ENCODE measurements around the gene GRK1. TPM values are rescaled to one million over a fixed set of nuclear protein-coding genes. Genes with fewer than 3 reads are reported as not detected.

The GRK1 gene
- total RNA-seq, 1 experiment from 2014 or later = not detected

DNA sequence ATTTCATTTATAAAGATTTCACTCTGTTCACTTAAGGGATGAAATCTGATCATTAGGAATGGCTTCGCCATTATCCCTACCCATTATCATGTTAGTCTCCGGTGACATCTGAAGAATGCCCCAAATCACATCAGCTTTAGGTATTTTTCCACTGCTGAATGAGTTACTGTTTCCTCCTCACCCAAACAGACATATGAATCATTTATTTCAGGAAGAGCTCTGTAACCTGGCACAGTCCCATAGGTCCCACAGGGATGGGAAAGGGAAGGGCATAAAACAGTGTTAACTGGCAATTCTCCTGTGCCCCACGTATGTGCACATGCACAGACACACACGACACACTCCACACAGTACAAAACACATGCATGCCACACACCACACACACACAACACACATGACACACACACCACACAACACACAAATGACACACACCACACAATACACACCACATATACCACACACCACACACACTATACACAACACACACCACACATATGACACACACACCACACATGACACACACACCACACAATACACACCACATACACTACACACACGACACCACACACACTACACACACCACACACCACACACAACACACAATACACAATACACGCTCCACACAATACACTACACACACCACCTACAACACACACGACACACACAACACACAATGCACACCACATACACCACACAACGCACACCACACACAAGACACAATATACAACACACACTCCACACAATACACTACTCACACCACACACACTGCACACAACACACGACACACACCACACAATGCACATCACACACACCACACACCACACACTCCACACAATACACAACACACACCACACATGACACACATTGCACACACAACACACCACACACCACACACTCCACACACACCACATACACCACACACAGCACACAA lies 107.4 kb downstream of the GRK1 start:
- DNase-seq (ENCODE audit: low read depth) = peak; percentile 80

DNA sequence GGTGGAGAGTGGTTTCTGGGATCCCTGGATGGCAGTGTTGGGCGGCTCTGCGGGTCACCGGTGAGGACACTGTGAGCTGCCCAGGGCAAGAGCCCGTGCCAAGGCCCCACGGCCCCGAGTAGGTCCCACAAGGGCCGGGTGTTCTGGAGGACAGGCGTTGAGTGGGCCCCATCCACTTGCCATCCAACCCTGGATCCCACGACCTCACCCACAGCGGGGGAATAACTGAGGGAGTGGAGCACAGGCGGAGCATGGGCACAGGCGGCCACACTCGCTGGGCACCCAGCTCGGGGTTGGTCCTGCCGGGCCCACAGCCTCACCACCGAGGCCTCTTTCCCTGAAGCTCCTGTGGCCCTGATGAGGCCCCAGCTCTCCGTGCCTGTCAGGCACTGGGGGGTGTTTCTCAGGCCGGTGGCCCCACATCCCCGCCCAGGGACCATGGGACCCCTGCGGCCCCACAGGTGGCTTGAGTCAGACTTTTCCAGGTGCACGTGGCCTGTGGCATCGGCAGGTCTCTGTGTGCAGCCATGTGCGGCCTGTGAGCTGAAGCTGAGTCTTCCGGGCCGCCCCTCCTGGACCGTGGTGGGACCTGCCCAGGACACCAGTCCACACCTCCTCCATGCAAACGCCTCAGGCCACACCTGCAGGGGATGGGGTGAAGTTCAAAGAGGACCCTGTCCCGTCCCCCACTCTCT lies 108.6 kb downstream of the GRK1 start:
- no peak for DNase-seq (ENCODE audit: low read depth)

DNA sequence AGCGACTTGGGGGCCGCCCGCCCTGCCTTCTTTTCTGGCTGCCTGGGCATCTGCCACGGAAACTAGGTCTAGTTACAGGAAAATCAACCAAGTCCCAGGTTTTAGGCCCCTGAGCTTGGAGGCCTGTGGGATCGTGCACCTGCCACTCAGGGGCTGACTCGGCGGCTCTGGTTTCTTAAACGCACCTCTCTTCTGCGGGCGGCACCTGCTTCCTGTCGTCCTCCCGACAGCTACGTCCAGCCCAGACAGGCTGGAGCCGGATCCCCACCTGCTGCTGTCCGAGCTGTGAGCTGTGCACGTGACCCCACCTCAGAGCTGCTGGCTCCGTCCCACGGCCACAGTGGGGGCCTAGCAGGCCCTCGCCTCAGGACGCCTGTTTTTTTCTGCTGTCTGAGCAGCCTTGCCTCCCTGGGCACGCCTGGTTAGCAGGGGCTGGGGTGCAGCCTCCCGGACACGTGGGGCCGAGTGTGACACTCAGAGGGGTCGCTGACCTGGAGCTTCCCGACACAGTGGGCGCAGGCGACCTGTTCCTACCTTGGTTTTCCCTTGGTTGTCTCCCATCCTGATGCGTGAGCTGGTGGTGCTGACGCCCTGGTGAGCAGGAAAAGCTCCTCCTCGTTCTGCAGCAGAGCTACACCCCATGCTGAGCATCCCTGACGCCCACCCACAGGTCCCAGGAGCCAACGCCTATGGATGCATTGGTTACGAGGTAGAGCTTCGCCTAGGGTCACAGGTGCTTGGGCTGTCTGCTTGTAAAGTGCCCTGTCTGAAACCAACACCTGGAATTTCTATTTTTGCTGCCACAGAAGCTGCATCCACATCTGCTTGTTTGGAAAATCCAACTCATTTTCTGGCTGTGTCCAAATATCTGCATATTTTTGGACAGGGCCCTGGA lies 109.5 kb downstream of the GRK1 start:
- DNase-seq (ENCODE audit: low read depth) = no peak

DNA sequence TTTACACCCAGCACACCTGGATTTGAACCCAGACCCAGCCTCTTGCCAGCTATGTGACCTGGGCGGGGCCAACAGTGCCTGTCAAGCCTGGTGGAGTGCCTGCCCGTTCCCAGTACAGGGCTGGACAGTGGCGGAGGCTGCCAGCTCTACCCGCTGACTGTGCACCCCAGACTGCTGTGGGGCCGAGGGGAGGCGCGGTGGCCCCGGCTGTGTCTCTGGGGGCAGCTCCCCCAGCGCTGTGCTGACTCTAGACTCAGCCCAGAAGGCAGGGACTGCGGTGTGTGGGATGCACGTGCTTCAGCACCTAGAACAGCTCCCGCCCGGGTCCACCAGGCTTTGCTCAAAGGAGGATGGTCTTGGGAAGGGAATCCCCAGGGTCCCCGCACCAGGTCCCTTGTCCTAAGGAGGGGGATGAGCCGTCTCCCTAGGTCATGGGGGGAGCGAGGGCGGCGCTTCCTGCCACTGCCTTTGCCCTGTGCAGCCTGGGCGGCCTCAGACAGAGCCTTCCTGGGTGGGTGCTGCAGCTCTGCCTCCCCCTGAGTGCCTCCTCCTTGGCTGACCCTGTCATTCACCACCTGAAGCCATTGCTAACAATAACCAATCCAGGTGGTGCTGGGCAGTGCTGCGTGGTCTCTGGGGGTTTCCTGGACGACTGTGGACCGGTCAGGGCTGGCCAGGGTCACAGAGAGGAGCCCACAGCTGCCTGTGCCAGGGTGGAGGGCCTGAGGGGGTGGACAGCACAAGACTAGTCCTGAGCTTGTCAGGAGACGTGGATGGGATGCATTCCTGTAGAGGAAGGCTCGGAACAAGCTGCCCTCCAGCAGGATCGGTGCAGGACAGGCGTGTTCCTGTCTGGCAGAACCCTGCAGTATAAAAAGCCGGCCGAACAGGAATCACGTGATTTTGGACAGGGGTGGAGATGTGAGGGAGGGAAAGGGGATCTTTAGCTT lies 110.6 kb downstream of the GRK1 start:
- DNase-seq (ENCODE audit: low read depth) = no peak

DNA sequence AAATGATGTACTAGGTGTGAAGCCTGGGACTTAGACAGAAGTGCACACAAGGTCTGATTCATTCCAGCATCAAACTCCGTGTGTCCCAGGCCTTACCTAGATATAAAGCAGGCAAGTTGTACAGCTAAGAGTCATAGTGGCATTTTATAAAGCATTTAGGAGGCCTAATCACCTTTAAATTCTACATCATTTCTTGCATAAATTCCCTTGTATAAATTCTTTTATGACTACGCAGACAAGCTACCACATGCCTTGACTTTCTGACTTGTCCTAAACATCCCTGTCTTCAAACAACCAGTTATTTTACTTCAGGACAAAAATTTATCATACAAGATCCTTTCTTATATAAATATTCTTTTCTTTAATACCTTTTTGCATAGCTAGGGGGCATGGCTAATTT lies 114.6 kb downstream of the GRK1 start:
- DNase-seq (ENCODE audit: low read depth) = no peak

DNA sequence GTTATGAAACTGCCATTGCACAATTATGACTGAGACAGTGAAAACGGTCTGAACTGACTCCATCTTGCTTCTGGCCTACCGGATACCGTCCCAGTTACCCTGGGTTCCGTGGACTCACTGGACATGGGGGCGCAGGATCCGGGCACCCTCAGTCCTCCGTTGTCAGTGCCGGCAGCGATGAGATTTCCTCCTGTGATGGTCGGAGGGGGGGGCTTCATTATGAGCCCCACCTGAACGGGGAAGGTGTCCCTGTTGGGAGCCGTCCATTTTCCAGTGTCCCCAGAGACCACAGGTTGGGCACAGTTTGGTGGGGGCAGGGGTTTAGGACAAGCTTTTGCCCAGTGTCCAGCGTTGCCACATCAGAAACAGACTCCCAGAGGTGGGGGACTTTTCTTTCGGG lies 115.5 kb downstream of the GRK1 start:
- DNase-seq (ENCODE audit: low read depth) = no peak

DNA sequence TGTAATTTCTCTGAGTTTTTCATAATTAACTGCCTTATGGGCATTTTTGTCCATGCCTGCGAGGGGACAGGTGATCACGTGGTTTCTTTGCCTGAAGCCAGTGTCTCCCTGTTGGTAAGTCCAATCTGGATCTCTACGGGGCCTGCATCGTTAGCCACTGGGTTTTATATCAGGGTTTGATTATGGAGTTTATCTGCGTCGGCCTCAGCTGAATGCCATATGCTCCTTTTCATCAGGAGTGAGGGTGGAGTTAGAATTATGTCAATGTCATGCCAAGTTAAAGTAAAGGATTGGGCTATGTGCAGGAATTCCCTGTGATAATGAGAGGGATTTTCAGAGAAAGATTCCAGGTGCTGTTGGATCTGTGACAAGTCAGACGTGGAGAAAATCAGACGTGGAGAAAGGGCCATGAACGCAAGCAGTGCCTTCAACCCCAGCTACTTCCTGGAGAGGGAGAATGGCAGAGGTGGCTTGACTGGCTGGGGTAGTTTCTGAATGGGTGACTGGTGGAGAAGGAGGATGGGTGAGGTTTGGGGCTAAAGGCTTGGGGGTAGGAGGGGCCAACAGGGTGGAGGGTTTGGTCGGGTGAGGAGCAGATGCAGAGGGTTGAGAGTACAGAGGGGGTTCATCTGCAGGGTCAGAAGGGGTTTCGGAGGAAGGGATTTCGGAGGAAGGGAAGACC lies 116.3 kb downstream of the GRK1 start:
- DNase-seq (ENCODE audit: low read depth) = no peak

DNA sequence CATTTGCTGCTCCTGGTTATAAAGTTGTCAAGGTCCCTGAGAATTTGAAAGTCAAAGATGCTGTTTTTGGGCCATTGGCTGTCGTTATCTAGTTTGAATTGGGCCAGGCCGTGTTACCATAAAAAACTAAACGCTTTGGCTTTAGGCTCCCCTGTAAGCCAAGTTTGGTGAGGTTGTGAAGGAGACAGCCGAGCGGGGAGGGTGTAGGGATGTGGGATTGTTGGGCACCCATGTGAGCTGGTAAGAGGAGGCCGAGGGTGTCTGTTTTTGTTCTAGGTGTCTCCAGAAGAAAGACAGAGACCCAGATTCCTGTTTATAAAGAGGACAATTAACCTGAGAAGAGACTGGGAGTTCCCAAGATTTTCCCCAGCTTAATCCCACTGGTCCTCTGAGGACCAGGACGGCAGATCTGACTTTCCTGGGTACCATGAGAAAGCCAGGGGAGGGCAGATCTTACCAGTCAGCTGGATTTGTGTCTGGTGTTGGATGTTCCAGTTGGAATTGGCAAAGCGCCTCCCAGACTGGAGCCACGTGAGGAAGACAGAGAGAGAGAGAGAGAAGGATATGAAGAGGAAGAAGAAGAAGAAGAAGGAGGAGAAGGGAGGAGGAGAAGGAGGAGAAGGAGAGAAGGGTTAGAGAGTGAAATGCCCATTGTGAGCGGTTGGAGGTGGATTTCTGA lies 117.1 kb downstream of the GRK1 start:
- DNase-seq (ENCODE audit: low read depth) = no peak

DNA sequence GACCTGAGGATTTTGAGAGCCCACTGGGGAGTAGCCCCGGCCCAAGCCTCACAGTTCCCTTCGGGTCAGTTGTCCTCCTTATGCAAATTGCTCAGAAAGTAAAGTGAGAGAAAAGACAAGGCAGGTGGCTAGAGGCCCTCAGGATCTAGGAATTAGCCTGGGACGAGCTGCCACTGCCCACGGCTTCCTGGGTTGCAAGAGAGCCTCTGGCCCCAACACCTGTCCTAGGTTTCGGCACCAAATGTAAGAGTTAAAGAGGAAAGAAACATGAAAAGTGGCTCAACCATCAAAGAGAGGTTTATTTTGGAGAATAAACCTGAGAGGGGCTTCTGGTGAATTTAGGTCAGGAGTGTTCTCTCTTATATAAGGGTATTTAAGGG lies 117.6 kb downstream of the GRK1 start:
- no peak for DNase-seq (ENCODE audit: low read depth)

DNA sequence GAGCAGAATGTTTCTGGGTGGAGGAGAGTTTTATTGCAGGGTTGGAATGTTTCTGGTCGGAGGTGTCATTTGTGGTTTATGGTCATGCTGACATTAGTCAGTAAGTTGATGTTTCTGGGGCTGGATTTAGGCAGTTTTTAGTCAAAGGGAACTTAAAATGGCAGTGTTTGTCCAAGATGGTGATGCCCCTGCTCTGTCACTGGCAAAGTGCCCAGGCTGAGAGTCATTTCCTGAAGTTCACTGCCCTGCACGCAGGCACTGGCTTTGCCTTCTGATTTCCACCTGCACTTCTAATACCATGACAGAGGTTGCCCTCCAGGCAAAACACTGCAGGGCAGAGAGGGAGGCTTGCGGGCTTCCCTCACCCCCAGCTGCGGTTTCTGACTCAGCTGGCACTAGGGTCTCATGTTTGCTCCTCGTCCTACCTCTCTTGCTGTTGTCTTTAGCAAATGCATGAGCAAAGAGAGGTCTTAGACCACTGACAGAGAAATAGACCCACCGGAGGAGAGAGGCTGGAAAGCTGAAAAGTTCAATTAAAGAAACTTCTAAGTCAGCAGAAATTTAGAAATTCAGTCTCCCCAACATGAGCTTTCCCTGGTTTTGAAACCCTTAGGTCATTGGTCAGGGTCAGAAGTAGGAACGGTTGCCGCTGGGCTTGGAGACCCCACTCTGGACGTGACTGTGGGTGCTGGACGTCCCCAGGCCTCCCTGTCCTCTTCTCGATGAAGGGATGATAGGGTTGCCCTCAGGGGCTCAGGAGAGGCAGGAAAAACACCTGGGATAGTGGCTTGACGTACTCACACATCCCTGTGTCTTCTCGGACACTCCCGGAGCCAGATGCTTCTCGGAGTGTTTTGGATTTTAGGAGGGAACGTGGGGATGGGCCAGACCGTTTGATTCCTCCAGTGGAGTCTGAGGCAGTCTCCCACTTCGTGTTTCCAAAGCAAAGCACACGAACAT lies 118.3 kb downstream of the GRK1 start:
- peak; percentile 100 for DNase-seq (ENCODE audit: low read depth)

DNA sequence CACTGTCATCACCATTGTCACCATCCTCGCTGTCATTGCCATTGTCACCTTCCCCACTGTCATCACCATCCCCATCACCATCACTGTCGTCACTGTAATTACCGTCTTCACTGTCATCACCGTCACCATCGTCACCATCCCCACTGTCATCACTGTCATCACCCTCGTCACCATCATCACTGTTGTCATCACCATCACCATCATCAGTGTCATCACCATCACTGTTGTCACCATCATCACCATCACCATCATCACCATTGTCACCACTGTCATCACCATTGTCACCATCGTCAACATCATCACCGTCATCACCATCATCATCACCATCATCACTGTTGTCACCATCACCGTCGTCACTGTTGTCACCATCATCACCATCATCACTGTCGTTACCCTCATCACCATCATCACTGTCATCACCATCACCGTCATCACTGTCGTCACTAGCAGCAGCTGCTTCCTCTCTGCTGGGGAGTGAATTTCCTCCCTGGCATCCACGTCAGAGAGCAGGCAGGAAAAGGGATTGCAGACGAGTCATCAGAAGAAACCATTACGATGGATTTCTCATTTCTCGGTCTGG lies 119.3 kb downstream of the GRK1 start:
- DNase-seq (ENCODE audit: low read depth) = peak; percentile 66

Other genes starting within 250 kb of the GRK1 start
- 0.95 and 1.0 TPM in 2 replicates for gene ADPRHL1, start 213.7 kb upstream of the GRK1 start, total RNA-seq (2014; rRNA removed; shearing (Covaris generic))
- 4.7 and 9.6 TPM in 2 replicates for gene DCUN1D2, start 176.5 kb upstream of the GRK1 start, total RNA-seq (2014; rRNA removed; shearing (Covaris generic))
- gene TFDP1, start 82.5 kb upstream of the GRK1 start, total RNA-seq (2014; rRNA removed; shearing (Covaris generic)) = 148 and 182 TPM in 2 replicates
- 0.13 TPM in 1 of 2 replicates, not detected in the other for gene ATP4B, start 9.0 kb upstream of the GRK1 start, total RNA-seq (2014; rRNA removed; shearing (Covaris generic))
- 0.26 TPM in 1 of 2 replicates, not detected in the other for gene TMEM255B, start 92.0 kb downstream of the GRK1 start, total RNA-seq (2014; rRNA removed; shearing (Covaris generic))
- gene GAS6, start 196.9 kb downstream of the GRK1 start, total RNA-seq (2014; rRNA removed; shearing (Covaris generic)) = 136 and 138 TPM in 2 replicates

Data from HT1080 (cell line).